NCI-H1092 (cell line): Measurements from ENCODE around the gene AGAP1.

Experiments used
- DNase-seq: peaks from one replicate; lab custom pipeline; 2025; lab: John Stamatoyannopoulos, UW

Gene AGAP1

DNA sequence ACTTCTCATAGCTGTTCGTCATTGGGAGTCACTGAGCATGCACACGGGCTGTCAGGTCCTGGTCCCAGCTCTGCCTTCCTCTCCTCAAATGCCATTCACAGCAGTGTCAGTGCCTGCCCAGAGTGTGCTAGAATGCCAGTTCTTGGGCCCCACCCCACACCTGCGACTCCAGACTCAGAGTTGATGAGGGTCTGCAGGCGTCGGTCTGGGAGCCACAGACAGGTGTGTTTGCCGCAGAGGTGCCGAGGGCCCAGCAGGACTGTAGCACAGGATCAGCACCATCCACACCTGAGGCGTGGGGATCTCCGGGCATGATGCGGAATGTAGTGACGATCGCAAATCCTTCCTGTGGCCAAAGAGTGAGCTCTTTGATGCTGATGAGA lies 56.5 kb downstream of the AGAP1 start:
- DNase-seq = no peak

DNA sequence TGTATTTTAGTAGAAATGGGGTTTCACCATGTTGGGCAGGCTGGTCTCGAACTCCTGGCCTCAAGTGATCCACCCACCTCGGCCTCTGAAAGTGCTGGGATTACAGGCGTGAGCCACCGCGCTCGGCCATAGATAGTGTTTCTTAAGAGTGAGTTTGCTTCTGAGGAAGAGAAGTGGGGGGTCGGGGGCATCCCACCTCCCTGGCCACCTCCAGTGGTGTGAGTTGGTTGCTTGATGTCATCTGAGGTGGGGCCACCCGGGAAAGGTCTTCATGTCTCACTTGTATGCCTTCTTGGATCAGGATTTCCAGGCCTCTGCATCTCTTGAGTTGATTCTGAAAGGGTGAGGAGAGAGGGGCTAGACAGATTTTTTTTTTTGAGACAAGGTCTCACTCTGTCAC lies 57.1 kb downstream of the AGAP1 start:
- no peak for DNase-seq

DNA sequence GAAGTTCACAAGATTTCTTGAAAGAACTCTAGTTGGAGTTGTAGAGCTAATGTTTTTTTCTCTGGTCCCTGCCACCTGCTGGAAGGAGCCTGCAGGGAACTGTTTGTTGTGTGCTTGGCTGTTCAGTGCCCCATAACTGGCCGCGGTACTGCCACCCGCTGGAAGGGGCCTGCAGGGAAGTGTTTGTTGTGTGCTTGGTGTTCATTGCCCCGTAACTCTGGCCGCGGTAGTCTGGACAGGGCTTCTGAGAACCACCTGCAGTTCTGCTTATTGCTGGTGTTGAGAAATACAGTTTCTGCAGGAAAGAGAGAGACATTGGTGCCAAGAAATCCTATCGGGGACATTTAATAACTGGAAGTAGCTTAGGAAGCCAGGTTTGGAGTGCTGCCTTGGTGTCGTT lies 58.1 kb downstream of the AGAP1 start:
- peak; percentile 52 for DNase-seq

DNA sequence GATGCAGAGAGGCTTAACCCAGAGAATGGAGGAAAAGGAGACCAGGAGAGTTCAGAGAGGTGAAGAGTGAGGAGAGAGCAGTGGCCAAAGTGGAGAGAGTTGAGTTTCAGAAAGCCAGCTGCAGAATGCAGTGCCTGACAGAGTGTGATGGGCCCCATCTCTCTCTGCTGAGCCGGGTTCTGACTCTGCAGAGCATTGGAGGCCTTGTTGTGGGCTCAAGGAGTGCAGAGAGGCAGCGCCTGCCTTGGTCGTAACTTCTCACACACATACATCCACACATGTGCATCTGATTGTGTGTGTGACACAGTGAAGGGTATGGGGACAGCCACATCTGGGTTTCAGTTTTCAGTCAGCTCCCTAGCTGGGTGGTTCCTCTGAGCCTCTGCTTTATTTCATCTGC lies 58.8 kb downstream of the AGAP1 start:
- DNase-seq = no peak

DNA sequence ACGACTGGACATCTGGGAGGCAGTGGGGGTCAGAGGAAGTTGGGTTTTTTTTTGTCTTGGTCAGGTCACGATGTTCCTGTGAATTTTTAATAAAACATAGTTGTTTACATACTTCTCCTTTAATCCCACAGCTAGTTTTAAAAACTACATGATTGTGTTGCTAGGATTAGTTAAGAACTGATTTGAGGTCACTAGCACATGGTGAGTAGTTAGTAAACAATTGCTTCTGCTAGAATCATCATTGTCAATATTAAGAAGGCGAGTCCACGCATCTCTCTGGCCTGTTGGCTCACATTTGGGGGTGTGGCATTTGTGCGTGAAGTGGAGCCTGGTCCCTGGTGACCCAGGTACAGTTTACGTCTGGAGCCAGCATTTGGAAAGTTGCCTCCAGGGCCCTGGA lies 59.4 kb downstream of the AGAP1 start:
- no peak for DNase-seq

DNA sequence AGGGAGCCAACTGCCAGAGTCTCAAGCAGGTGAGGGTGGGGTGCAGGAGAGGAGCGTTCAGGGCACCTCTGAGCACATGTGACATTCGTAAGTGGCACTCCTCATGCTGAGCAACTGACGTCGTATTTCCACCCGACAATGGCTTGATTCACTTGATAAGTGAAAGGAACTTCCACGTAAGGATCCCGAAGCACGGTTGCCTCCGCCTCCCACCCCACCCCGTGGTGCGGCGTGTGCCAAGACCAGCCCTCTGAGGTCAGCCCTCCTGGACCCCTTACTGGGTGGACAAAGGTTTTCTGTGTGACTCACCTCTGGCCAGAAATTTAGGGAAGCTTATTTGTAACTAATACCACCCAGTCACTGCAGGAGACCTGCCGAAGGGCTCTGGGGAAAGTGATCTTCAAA lies 59.9 kb downstream of the AGAP1 start:
- DNase-seq = no peak

DNA sequence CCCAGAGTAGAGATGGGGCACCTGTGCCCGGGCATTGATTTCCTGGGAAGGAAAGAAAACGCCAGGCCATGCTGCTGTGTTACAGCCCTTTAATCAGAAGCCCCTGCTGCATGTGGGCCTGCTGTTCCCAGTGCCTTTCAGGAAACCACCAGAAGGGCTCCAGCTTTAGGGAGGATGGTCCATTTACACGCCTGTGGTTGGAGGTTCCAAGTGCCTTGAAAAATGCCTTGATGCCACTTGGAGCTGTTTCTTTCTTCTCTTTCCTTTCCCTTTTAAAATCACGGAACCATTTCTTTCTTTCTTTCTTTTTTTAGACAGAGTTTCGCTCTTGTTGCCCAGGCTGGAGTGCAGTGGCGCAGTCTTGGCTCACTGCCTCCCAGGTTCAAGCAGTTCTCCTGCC lies 60.5 kb downstream of the AGAP1 start:
- no peak for DNase-seq

DNA sequence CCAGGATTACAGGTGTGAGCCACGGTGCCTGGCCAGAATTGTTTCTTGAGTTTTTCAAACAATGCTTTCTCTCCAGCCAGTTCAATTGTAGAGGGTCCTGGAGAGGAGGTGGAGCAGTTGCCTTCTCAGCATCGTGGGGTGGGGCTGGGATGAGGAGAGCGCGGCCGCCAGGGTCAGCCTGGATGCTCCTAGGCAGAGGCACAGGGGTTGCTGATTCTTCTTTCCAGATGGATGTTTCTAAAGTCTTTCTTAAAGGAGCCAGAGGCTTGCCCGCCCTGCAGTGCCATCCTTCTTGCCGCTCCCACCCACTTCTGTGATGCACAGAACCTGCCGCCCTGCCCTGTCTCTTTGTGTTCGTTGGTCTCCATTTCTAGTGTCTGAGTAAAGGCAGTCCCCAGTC lies 61.1 kb downstream of the AGAP1 start:
- no peak for DNase-seq

DNA sequence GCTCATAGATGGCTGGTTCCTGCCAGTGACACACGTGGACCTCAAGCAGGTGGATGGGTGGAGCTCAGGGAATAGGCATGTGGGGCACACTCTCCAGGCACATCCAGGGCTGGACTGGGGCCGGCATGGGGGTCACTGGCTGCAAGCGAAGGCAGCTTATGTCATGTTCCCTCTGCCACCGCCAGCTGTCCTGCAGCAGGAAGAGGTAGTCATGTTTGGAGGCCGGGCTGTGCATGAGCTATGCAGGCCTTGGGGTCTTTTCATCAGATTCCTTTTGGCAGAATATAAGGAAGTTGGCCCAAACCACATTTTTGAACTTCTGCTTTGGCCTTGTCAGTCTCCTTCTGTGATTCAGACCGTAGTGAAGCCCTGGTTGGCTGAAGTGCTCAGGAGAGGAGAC lies 61.5 kb downstream of the AGAP1 start:
- no peak for DNase-seq

DNA sequence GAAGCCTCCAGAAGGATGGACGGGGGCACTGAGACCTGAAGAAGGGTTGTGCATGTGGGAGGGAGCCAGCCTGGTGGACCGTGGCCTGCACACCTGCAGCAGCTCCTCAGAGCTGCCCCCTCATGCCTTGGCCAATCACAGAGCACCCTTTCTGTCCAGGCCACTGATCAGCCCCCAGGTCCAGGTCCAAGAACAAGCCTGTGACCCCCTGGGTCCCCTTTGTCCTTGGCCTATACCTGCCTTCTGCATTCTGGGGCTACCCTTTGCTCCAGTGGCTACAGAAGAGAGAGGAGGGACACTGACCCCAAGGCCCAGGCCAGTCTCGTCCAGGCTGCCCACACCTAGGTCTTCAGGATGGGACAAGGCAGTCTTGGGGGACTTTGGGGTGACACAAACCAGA lies 62.2 kb downstream of the AGAP1 start:
- no peak for DNase-seq

DNA sequence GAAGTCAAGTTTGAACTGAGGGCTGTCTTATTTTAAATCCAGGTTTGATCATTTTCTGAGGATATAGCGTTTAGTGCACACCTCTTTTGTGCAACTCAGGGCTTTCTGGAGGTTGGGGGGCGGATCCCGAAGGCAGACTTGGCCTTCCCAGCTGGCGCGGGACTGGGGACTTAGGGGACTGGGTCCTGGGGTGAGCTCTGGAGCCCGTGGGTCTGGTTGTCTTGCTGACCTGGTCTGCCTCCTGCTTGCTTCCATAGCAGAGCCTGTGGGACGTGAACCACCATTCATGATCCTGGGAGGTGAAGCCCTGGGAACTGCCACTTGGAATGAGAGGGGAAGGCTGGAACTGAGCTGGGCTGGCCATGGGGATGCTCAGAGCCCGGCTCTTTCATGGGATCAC lies 63.1 kb downstream of the AGAP1 start:
- no peak for DNase-seq

DNA sequence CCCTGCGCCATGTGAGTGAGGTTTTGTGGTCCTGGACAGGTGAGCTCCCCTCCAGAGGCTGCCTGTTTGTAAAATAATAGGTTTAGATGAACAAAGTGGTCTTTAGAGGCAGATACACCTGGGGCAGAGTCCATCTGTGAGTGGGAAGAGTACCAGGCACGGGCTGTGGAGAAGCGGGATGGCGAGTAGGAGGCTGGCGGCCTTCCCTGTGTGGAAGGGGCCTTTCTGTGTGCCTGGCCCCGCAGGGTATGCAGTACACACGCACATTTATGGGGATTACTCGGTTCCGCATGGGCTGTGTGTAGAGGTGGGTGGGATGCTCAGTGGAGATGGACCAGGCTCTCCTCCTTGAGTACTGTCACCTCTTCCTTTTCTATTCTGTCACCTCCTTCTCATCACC lies 64.1 kb downstream of the AGAP1 start:
- no peak for DNase-seq

DNA sequence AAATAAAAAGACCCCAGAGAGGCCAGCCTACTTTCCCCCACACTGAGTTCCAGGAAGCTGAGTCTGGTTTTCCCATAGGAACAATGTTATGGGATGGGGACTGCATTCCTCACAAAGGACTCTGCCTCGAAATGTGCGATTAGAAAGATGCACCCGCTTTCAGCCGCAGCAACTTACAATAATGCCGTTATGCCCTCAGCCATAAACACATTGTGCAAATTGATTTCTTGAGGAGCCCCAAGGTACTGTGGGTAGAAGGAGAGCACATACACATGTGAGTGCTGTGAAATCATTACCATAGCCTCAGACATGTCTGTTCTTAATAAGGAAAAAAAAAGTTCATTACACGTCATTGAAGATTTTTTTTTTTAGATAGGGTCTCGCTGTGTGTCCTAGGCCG lies 64.7 kb downstream of the AGAP1 start:
- no peak for DNase-seq

DNA sequence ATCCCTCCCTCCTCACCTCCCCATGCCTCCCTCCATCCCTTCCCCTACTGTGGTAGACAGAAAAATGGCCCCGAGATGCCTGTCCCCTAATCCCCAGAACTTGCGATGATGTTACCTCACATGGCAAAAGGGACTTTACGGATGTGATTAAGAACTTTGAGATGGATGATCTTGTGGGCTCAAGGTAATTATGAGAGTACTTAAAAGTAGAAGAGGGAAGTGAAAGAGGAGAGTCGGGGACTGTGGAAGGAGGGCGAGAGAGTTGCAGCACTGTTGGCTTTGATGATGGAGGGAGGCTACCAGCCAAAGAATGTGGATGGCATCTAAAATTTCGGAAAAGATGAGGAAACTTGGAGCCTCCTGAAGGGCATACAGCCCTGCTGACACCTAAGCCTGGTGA lies 66.5 kb downstream of the AGAP1 start:
- DNase-seq = no peak

DNA sequence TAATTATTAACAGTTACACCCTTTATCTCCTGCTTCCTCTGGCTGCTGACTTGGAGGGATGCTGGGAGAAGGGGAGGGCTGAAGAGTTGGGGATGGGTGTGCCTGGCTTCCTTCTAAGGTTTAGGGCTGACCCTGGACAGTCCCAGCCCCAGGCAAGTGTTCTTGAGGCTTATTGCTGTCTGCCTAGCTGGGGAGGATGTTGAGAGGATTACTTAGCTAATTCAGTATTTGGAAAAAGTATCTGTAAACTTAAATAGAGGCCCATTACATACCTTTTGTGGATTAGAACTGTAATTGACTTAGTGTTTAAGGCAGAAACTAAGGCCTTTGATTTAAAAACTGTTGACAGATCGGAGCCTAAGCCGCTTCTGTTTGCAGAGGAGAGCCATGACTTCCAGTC lies 67.6 kb downstream of the AGAP1 start:
- no peak for DNase-seq

DNA sequence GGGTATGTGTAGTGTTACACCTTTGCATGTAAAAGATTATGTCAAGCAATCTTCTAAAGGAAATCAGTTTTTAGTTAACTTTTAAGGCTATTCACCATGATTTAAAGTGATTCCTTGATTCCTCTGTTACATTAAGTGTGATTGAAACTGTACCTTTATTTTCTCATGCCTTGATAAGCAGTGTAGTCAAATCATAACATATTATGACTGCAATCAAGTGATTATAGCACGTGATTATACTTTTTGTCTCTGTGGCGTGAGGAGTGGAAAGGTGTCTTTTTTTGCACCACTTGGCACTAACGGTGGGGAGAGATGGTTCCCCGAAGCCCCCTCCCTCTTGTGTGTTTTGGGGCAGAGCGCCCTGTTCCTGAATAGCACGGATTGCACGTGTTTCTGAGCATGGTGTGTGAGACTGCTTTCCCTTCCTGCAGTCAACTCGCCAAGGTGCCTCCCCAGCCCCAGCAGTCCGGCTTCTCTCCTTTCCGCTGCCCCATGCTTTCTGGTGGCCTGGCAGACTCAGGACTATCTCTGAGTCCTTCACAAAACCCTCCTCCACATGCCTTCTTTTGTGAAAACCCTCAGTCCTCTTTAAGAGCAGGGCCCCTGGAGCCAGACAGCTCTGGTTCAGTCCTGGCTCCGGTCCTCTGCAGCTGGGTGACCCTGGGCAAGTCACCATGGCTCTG lies 68.4 kb downstream of the AGAP1 start:
- no peak for DNase-seq

DNA sequence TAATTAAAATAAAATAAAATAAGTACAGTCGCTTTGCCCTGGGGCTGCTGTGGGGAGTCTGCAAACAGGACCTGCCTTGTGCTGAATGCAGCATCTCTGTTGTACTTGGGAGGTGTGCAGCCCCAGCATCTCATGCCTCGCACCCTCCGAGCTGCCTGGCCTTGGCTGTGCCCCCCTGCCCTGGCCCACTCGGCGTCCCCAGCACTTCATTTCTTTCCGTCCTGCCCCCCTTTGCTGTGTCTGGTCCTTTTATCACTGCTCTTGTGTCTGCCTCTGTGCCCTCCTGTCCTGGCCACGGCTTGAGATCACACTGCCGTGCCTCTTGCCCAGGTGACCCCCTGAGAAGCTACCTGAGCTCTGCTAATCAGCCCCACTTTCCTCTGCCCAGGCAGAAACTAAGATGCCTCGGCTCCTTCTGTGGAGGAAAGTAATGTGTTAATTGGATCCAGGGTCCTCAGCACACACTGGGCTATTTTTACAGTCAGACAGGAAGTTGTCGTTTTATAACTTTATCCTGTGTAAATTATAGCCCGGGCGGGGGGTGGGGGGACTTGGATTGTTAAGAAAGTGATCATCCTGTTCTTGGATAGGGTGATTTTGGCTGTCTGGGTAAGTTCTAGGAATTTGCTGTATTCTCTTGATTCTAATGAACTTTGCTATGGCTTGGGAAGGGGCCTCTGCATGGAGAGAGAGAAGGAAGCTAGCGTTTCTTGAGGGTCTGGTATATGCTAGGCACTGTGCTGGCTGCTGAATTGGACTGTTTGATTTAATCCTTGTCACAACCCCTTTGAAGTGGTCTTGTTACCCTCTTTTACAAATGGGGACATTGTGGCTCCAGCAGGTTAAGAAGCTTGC lies 69.4 kb downstream of the AGAP1 start:
- no peak for DNase-seq

DNA sequence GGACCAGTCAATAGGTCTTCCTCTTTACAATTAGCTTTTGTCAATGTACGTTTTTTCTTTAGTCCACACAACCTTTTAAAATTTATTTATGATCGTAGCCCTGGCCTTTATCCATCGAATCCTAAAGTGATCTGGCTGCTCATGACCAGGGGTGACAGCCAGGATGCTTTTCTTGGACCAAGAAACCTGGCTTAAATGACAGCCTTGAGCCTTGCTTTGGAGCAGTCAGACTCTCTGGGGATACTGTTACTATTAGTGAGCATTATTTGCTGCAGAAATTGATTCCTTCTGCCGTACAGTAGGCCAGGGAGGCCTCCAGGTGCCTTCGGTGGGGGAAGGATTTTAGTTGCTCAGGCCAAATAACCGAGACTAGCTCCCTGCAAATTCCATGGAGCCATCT lies 70.2 kb downstream of the AGAP1 start:
- no peak for DNase-seq

DNA sequence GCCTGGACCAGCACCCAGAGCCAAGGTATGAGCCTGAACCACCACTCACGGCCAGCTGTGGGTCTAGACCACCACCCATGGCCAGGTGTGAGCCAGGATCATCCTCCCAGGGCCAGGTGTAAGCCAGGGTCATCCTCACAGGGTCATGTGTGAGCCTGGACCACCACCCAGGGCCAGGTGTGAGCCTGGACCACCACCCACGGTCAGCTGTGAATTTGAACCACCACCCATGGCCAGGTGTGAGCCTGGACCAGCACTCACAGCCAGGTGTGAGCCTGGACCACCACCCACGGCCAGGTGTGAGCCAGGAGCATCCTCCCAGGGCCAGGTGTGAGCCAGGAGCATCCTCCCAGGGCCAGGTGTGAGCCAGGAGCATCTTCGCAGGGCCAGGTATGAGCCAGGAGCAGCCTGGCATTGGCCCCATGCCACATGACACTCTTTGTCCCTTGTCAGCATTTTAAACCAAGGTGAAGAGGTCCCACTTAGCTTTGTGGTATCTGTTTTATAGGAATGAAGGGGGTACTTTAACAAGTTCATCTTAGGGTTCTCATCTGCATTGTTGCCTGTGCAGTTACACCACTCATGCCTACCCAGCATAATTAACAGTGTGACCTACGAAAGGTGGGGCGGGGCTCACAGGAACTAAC lies 71.2 kb downstream of the AGAP1 start:
- no peak for DNase-seq

DNA sequence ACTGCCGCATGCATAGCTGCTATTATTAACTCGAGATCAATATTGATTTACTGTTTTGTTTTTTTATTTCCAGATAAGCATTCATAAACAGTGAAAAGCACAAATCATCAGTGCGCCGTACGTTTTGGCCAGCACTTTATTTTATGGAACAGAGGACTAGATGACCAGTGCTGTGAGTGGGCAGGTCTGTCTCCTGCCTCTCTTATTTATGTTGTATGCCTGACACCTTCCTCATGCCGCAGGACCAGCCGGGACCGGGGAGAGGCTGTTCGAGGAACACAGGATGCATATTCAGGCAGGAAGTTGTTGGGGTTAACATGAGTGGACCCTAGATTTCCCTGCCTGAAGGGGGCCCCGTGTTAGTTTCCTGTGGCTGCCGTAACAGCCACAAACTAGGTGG lies 72.6 kb downstream of the AGAP1 start:
- no peak for DNase-seq

DNA sequence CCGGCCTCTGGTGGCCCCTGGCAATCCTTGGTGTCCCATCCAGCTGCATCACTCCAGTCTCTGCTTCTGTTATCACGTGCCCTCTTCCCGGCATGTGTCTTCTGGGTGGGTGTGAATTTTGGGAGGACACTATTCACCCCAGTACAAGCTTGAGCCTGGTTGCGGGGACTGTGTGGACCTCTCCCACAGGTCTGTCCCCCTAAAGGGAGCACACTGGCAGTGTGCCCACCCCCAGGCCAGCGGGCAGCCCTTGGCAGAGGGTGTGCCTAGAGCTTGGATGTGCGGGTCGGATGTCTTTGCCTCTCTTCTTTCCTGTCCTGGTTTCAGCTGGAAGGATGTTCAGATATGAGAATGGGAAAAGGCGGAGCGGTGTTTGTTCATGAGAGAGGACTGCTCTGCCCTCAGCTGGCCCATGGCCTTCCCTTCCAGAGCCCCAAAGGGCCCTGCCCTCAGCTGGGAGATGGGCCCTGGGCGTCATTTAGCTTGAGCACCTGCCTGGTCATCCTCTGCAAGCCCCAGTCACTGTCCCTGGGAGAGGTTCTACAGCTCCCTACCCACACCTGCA lies 73.2 kb downstream of the AGAP1 start:
- DNase-seq = no peak

DNA sequence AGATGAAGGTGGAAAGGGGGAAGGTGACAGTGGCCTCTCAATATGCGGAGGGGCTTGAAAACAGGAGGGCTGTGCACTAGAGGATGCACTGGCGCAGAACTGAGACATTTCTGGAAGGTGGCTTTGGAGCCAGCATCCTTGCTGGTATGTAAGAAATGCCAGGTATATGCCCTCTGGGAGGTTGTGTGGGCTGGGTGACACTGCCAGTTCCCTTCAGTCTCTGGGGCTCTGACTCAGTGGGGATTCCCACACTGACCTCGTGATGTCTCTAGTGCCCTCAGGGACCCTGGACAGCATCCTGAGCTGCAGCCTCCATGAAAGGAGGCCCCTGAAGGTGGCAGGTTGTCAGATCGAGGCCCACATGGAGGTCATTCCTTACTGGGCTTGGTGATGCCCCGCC lies 74.0 kb downstream of the AGAP1 start:
- no peak for DNase-seq

DNA sequence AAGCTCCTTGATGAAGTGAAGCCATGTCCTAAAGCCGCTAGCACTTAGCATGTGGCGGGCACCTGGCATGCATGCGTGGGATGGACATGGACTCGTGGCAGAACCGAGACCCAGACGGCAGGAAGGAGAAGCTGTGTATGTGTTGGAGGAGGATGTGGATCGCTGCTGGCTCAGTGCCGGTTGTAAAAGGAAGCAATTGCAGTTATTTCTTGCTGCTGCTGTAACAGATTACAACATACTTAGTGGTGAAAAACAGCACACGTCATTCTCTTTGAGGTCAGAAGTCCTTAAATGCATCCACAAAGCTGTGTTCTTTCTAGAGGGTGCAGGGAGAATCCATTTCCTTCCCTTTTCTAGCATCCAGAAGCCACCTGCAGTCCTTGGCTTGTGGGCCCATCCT lies 74.6 kb downstream of the AGAP1 start:
- no peak for DNase-seq
